Neural crest cell (in vitro differentiated cells): Measurements from ENCODE around the gene COL8A1. TPM values are rescaled to one million over a fixed set of nuclear protein-coding genes. Genes with fewer than 3 reads are reported as not detected.

Source experiments
- DNase-seq: peaks from one replicate; pipeline ENCODE4 v3.0.0; 2021; ENCODE audit warnings: low read depth, mixed read lengths, low spot score
- H3K27ac Mint-ChIP-seq: one replicate; pipeline ENCODE4 v1.8.0; 2021; ENCODE audit warnings: mild to moderate bottlenecking, mixed read lengths; ENCODE audit not compliant: unreplicated experiment
- H3K27me3 Mint-ChIP-seq: 2 replicates; pipeline ENCODE4 v1.8.0; 2021; ENCODE audit warnings: low read depth, mild to moderate bottlenecking, mixed read lengths
- H3K36me3 Mint-ChIP-seq: 2 replicates; pipeline ENCODE4 v1.8.0; 2021; ENCODE audit warnings: low read depth, mild to moderate bottlenecking, mixed read lengths
- H3K4me1 Mint-ChIP-seq: 2 replicates; pipeline ENCODE4 v1.8.0; 2021; ENCODE audit warnings: mixed read lengths
- H3K4me3 Mint-ChIP-seq: one replicate; pipeline ENCODE4 v1.8.0; 2021; ENCODE audit warnings: mild to moderate bottlenecking, mixed read lengths
- H3K9me3 Mint-ChIP-seq: 2 replicates; pipeline ENCODE4 v1.8.0; 2021; ENCODE audit warnings: mixed read lengths
- CTCF ChIP-seq: fragments of 200-600 bp; sonication (generic); conservative IDR thresholded peaks from 2 replicates; pipeline ENCODE4 v1.5.0; 2021; ENCODE audit warnings: antibody characterized with exemption, mild to moderate bottlenecking
- total RNA-seq: library from RNA; stranded (reverse); gene quantifications from 2 replicates; pipeline ENCODE4 v1.2.1, GENCODE V29; 2021

COL8A1 gene
- total RNA-seq, 1 donor from 2014 or later, result 0.28 TPM

DNA sequence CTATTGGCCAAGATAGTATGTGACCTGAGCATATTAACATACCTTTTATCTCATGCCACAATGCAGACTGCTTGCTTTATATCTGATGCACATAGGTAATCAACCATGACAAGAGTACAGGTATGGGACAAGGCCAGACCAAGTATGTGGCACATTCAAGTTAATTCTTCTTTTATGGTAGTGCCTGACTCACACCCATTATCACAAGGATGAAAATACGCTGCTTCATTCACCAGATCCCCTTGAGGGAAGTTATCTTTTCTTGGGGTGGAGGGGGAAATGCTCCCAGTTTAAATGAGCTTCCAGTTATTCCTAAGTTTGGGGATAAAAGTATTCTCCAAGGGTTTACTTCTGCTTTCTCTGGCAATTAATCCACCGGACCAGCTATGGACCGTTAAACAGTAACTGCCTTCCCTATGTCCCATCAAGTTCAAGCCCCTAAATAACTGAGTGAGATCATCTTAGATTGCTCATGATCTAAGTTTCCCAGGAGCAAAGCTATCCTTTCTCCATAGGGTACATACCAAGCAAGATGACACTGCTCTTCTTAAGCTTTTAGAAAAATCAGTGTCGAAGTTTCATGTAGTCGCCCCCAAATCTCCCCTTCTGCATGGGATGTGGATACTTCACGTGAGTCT is 1.9 kb downstream of the COL8A1 start:
- Mint-ChIP-seq H3K4me1 (peaks cover 24% of the 10 kb centered on the region), H3K27me3 (peaks cover 72% of the 10 kb centered on the region), H3K9me3 (no peaks in the 10 kb centered on the region), H3K4me3 (no peak overlapping the region), H3K27ac (no peak overlapping the region), H3K36me3 (no peaks in the 10 kb centered on the region)
- no peak for TF ChIP-seq CTCF
- no peak for DNase-seq

- Mint-ChIP-seq H3K27ac (no peak overlapping the region), H3K4me3 (no peak overlapping the region), H3K36me3 (no peaks in the 10 kb centered on the region), H3K9me3 (no peaks in the 10 kb centered on the region), H3K27me3 (peaks cover 63% of the 10 kb centered on the region), H3K4me1 (peaks cover 34% of the 10 kb centered on the region)
- DNase-seq, result no peak
- TF ChIP-seq CTCF, result no peak
Measured at GRCh38 chr3:99641480-99641879, 3.1 kb downstream of the COL8A1 start.

DNA sequence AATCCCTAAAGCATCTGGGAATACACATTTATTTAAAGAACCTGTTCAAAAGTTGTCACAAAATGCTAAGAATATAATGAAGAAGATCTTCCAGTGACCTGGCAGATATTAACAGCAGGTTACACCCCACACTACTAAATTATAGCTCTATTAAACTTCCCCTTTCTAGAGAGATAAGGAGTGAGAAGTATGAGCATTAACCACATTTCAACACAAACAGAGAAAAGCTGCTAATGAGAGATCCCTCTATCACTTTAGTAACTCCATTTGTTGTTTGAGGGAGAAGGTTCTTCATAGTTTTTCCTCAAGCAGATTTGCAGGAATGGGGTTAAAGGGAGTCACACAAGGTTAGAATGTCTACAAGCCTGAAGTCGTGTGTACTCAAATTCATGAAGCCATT is 3.6 kb downstream of the COL8A1 start:
- TF ChIP-seq CTCF, result no peak
- H3K4me1 Mint-ChIP-seq, result peaks cover 30% of the 10 kb centered on the region
- H3K36me3 Mint-ChIP-seq, result no peaks in the 10 kb centered on the region
- no peak overlapping the region for H3K27ac Mint-ChIP-seq
- no peak for DNase-seq
- no peaks in the 10 kb centered on the region for H3K9me3 Mint-ChIP-seq
- no peak overlapping the region for H3K4me3 Mint-ChIP-seq
- peaks cover 58% of the 10 kb centered on the region for H3K27me3 Mint-ChIP-seq

GRCh38 chr3:99644017-99644416 is 5.6 kb downstream of the COL8A1 start:
- Mint-ChIP-seq H3K27me3 (peaks cover 37% of the 10 kb centered on the region), H3K4me3 (no peak overlapping the region), H3K9me3 (no peaks in the 10 kb centered on the region), H3K36me3 (no peaks in the 10 kb centered on the region), H3K27ac (no peak overlapping the region), H3K4me1 (peaks cover 20% of the 10 kb centered on the region)
- TF ChIP-seq CTCF, result no peak
- no peak for DNase-seq

DNA sequence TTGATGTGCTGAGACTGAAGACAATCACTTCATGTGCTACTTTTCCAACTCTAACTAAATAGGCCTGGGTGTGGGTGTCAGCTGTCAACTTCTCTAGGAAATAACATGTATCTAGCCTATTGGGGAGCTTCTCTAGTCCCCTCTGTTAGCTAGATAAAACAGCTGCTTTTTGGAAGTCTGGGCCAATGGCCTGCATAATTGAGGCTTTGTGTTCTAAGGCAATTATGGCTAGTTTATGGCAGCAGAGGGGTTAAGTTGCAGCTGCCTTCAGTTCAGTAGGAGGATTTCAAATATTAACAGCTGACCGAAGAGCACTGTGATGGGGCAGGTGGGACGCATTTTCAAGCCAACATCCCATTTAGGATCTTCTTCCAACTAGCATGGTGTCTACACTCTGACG is 6.4 kb downstream of the COL8A1 start:
- peaks cover 30% of the 10 kb centered on the region for H3K27me3 Mint-ChIP-seq
- H3K27ac Mint-ChIP-seq, result no peak overlapping the region
- no peaks in the 10 kb centered on the region for H3K9me3 Mint-ChIP-seq
- no peak for TF ChIP-seq CTCF
- peaks cover 21% of the 10 kb centered on the region for H3K4me1 Mint-ChIP-seq
- no peak overlapping the region for H3K4me3 Mint-ChIP-seq
- DNase-seq, result no peak
- no peaks in the 10 kb centered on the region for H3K36me3 Mint-ChIP-seq
